Superior temporal gyrus (tissue), 1 donor: ENCODE measurements around the gene ALPG.
"Not testable (repeated sequence)": the region's sequence is repeated elsewhere in the genome, so short reads cannot be mapped to it uniquely, and the experiment has no call there.

Experiments
- DNase-seq: peaks from one replicate; pipeline ENCODE4 v3.0.0-alpha.2; 2016; ENCODE audit errors: extremely low spot score

ALPG gene

DNA sequence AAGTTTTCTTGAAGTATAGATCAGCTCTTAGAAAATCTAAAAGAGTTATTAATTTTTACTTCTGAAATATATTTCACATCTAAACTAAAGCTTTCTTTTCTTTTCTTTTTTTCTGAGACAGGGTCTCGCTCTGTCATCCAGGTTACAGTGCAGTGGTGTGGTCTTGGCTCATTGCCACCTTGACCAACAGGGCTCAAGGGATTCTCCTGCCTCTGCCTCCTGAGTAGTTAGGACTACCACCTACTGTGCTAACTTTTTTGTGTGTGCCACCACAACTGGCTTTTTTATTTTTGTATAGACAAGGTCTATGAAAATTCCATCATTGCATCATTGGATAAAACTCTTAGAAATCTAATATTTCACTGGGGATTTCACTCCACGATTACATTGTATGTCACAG lies 10.0 kb upstream of the ALPG start:
- DNase-seq: no peak

DNA sequence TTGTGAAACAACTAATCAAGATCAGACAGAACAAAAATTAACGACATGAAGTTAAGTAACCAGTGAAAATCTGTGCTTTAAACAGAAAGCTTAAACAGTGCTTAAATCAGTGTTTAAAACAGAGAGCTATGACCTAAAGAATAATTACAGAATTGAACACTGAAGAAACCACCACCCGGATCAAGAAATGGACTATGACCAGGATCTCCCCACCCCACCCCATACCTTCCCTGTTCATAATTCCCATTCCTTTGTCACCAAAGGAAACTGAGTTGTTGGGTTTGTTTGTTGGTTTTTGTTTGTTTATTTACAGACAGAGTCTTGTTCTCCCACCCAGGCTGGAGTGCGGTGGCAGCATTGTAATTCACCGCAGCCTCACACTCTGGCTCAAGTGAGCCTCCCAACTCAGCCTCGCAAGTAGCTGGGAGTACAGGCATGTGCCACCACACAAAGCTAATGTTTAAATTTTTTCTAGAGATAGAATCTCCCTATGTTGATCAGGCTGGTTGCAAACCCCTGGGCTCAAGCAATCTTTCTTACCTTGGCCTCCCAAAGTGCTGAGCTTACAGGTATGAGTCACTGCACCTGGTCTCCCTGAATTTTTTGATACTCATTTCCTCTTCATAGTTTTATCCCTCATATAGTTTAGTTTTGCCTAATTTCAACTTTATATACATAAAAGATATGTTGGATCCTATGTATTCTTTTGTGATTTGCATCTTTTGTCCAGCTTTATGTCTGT lies 8.2 kb upstream of the ALPG start:
- no peak for DNase-seq

DNA sequence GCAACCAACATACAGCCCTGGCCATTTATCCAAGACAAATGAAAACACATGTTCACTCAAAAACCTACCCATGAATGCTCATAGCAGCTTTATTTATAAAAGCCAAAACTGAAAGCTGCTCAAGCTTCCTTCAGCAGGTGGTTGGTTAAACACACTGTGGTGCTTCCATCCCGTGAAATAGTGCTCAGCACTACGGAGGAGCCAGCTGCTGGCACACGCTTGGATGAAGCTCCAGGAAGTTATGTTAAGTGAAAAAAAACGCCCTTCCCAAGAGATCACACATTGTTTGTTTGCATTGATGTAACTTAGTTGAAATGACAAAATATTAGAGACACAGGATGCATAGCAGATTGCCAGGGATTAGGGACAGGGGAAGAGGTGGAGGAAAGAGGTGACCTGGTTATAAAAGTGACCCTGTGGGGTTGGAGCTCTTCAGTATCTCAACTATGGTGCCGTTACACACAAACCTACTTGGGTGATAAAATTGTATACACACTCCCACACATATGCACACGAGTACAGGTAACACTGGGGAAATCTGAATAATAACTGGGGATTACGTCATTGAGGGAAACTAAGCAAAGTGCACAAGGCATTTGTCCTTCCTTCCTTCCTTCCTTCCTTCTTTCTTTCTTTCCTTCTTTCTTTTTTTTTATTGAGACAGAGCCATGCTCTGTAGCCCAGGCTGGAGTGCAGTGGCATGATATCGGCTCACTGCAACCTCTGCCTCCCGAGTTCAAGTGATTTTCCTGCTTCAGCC lies 6.2 kb upstream of the ALPG start:
- DNase-seq: no peak

DNA sequence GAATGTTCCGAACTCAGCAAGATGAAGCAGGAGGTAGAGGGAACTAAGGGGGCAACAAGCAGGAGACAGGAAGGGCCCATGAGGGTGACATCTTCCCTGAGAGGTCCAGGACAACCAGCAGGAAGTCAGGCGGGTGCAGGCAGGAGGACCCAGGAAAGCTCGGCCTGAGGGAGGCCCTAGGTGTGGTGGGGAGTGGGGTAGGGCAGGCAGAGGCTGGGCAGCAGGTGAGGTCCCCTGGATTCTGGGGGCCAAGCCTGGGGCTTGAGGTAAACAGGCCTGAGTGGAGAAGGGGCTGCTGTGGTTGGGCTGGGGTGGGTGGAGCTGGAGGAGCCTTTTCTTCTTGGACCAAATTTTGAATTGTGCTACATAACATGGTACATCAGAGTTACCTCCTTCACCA lies 4.1 kb upstream of the ALPG start:
- DNase-seq: no peak

DNA sequence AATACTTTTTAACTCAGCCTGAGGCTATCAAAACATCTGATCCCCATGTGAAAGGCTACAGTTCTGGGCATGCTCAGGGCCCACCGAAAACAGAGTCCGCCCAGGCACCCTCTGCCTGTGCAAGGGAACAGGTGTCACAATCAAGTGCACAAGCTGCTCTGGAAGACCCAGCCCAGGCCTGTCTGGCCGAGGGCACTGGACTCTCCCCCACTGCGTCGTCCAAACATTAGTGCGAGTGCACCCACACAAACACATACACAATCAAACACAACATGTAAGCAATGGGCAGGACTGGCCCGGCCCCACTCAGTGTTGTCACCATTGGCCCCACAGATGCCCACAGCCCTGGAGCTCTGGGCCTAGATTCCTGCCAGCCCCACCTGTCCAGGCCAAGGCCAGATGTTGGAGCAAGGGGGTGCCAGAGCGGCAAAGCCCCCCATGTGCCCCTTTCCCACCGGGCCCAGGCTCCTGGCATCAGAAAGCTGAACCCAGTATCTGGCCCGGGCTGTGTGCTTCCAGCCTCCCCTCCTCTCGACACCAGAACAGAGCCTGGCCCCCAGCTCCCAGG lies 617 bp upstream of the ALPG start:
- DNase-seq: no peak

DNA sequence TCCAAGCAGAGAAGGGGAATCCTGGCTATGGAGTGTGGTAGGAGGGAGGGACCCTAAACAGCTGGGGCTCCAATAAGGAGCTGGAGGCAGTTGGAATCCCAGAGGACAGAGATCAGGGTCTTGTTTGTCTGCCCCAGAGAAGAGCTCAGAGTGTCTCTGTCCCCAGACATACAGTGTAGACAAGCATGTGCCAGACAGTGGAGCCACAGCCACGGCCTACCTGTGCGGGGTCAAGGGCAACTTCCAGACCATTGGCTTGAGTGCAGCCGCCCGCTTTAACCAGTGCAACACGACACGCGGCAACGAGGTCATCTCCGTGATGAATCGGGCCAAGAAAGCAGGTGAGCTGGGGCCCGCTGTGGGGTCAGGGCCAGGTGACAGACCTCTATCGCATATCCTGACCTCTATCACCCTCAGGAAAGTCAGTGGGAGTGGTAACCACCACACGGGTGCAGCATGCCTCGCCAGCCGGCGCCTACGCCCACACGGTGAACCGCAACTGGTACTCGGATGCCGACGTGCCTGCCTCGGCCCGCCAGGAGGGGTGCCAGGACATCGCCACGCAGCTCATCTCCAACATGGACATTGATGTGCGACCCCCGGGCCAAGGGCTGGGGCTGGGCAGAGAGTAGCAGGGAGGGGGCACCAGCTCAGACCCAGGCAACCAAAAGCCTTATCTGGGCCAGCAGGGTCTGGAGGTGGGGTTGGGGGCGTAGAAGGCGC lies 945 bp downstream of the ALPG start:
- not testable (repeated sequence) for DNase-seq

DNA sequence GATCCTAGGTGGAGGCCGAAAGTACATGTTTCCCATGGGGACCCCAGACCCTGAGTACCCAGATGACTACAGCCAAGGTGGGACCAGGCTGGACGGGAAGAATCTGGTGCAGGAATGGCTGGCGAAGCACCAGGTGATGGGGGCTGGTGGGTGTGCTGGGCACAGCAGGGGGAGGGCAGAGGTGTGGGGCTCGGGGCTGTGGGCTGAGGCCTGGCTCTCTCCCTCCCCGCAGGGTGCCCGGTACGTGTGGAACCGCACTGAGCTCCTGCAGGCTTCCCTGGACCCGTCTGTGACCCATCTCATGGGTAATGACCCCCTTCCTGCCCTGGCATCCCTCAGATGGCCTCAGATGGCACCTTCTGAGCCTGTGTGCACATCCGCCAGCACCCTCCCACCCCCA lies 1.6 kb downstream of the ALPG start:
- not testable (repeated sequence) for DNase-seq

DNA sequence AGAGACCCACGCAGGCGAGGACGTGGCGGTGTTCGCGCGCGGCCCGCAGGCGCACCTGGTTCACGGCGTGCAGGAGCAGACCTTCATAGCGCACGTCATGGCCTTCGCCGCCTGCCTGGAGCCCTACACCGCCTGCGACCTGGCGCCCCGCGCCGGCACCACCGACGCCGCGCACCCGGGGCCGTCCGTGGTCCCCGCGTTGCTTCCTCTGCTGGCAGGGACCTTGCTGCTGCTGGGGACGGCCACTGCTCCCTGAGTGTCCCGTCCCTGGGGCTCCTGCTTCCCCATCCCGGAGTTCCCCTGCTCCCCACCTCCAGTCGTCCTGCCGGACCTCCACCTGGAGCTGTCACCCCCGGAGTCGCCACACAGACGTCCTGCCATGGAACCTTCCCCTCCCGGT lies 3.0 kb downstream of the ALPG start:
- DNase-seq: not testable (repeated sequence)

DNA sequence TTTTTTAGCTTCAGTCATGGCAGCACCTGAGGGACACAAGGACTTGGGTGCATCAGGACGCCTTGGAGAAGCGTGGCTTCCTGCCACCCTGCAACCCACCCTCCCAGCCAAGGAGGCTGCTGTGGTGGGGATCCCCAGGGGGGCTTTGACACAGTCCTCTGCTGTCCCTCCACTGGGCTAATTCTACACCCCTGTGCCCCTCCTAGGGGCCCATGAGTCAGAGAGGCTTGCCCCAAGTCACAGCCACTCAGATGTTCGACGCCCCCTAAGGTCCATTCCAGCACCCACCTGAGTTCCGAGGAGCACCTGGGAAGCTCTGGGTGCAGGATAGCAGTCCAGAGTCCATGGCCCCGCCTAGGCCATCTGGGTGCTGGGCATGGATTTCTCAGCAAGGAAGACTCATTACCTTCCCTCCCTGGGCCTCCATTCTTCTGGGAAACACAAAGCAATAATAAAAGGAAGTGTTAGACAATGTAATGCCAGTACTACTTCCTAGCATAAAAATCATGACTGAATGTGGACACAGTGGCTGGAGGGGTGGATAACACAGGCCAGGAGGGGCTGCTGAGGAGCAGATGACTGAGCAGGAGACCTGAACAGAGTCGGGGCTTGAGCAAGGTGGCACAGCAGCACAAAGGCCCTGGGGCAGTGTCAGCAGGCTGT lies 3.7 kb downstream of the ALPG start:
- DNase-seq: no peak

DNA sequence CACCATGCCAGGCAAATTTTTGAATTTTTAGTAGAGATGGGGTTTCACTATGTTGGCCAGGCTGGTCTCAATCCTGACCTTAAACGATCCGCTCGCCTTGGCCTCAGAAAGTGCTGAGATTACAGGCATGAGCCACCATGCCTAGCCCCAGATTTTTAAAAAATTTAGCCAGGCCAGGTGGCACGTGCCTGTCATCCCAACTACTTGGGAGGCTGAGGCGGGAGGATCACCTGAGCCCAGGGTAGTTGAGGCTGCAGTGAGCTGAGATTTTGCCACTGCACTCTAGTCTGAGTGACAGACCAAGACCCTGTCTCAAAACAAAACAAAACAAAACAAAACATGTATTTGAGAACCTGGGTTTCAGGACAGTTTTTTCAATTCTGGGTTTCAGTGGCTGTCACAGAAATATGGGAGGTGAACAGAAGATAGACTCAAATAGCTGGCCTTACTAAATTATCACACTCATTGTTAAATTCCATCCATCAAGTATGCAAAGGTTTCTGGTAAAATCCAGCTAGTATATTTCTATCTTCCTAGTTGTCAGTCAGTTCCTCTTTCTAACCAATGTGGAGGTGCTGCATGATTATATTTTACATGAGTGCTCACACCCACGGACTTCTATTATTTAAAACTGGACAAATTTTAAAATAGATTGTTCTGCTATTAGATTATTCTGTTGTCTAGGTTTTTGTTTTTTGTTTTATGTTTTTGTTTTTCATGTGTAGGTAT lies 5.4 kb downstream of the ALPG start:
- DNase-seq: no peak

DNA sequence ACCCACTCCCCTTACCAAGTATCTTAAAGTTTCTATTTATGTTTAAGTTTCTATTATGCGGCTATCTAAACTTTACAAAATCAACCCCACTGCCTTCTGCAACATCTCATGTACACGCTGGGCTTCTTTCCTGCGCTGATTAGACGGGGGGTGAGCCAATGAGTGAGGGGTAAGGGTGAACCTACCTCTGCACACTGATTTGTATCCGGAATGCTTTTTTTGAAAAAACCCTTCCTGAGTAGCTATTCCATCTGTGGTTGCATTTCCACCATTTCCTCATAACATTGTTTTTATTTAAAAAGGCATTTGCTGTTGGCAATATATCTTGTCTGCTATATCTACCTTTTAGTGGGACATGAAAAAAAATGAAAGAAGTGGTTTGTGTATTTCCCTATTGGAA lies 6.3 kb downstream of the ALPG start:
- DNase-seq: no peak

DNA sequence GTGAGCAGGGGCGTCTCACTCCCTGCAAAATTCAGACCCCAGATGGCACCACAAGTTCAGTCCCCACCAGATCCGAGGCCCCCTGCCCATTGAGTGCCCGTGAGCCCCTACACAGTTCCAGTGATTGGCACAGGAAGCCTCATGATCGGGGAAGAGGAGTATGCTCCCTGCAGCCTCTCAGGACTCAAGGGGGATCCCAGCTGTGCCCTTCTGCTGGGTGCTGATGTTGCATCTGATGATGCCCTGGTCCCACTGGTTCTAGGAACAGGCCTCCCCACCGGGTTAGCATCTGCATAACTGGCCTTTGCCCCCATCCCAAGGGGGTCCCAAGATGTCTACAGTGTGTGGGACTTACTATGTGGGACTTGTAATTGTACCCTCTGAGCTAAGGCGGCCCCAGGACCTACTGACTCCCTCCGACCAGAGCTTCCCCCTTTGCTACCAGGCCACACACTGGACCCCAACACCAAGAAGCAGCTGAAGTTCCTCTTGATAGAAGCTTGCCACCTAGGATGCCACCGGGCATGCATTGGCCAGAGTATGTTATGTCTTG lies 8.6 kb downstream of the ALPG start:
- DNase-seq: no peak

DNA sequence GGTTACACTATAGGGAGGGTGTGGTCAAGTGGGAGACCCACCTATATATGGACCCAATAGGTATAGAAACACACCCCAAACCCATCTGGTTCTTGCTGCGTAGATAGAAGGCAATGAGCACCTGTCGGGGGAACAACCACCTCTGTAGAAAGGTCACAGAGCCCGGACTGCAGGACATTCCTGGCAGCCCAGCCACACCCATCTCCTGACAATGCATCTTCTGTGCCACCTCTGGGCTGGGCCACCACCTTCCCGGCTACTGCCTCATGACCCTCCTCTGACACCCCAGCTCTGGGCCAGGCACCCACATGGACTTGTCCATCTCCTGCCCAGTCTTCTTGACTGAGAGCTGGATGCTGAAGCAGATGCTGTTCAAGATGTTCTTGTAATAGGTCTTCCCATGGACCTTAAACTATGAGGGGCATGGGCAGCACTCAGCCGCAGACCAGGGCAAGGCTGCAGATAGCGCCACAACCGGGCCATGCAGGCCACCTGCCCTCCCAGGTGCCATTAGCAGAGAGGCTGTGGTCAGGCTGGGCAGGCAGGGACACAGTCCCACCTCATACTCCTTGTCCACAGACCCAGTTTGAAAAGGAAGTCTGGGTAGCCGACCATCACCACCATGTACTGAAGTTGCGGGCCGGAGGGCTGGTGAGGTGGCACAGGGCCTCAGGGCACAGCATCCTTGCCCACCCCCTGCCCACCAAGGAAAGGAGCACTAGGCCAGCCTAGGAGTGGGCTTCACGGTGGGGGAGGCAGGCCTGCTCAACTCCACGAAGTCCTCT lies 9.3 kb downstream of the ALPG start:
- DNase-seq: no peak

DNA sequence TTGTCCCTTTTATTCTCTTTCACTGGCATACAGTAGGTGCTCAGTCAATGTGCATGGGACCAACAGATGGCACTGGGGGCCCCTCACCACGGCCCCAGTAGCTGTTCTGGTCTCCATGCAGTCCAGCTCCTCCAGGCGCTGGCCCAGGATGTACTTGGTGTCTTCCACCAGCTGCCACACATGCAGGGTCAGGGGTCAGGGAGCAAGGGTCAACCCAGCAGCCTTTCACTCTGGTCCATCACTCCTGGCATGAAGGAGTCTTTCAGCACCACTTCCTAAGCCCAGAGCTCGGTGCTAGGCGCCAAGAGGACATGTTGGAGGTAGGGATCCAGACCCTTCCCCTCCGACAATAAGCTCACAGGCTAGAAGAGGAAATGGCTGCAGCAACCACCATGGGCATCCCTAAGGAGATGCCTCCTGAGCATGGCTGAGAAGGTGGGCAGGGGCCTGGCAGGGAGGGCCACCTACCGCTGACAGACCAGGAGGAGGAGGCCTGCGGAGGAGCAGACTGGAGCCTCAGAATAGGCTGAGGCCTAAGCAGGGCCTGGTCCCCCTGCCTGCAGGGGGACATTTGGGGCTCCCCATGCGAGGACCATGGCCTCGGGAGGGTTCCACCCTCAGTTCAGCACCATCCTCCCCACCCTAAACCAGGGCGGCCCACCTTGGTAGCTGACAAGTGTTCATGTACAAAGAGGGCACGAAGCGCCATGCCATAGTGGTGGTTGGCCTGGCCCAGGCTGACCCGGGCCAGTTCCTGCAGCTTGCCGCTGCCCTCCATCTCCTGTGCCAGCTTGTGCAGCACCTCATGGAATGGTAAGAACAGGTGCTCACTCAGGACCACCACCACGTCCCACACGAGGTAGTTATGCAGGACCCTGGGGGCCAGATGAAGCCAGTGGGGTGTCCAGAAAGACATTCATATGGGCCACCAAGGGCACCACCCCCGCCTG lies 10.2 kb downstream of the ALPG start:
- DNase-seq: no peak

DNA sequence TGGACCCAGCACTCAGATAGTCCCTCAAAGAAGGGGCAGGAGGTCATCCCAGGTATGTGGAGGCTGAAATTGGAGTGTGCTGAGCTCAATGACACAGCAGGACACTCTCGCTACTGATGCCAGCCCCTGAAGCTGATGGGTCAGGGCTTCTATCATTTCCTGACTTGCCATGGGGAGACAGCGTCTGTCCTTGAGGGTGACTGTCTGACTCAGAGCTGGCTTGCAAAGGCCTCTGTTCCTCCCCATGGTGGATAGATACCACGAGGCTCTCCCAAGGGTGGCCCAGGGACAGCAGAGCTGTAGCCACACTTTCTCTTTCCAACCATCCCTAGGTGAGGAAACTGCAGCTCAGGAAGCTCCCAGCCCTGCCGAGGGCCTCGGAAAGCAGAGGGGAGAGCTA lies 10.8 kb downstream of the ALPG start:
- no peak for DNase-seq

DNA sequence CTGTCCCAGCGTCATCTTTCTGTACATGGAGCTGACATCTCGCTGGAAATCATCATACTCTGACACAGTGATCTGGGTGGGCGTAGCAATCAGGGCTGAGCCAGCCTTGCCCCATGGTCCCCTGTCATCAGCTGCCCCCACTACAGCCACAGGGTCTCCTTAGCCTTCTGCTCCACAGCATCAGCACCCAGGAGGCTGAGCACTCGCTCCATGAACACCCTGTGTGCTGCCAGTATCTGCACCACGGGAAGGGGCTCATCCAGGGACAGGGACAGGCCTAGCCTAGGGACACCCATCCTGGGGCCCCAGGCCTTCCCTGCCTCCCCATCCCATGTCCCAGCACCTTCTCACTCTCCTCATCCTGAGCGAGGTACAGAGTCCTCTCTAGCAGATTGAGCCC lies 11.4 kb downstream of the ALPG start:
- DNase-seq: no peak

DNA sequence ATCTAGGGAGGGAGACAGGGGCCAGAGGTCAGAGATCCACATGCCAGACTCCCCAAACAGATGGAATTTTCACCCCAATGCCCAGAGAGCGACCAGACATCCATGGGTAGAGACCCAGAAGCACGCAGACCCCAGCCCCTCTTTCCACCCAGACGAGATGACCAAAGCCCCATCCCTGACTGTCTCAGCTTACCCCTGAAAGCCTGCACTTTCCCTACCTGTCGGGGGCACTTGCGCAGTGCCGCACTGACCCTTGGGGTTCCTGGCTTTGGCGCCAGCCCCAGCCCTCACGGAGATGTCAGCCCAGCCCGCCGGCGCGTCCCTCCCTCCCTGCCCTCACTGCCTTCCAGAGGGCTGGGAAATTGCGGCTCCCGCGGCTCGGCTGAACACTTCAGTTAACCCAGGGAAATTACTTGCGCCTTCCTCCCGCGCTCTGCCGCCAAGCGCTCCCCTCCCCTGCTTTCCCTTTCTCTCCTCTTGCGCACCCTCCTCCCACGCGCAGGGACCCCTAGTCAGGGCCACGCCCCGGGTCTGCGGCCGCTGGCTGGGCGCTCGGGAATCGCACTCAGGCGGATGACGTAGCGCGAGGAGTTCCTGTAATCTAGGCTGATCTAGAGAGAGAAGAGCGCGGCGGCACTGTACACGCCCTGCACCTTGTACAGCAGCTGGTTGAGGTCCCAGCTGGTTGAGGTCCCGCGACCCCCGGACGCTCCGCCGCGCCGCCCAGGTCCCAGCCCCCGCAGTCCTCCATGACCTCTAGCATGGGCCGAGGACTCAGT lies 12.0 kb downstream of the ALPG start:
- DNase-seq: no peak
